HL-60 (cell line): ENCODE measurements around the gene NME1.

Experiments used
- DNase-seq, 2 experiments: peaks; one replicate each; pipeline ENCODE4 v3.0.0-alpha.2; 2010 to 2020; ENCODE audit warnings: low read depth in 1 of 2, low spot score in 1 of 2
- H3K27ac ChIP-seq: fragments of 250-450 bp; sonication (Bioruptor Pico); replicated peaks from 2 replicates; pipeline ENCODE4 v1.5.1; 2020; ENCODE audit warnings: mild to moderate bottlenecking, moderate library complexity
- H3K27me3 ChIP-seq: fragments of 250-450 bp; sonication (Bioruptor Pico); 2 replicates; pipeline ENCODE4 v1.5.1; 2021; ENCODE audit warnings: mild to moderate bottlenecking, moderate library complexity; ENCODE audit not compliant: insufficient read depth, poor library complexity, severe bottlenecking
- H3K4me3 ChIP-seq: replicated peaks from 2 replicates; pipeline ENCODE4 v1.5.1; 2011; ENCODE audit warnings: mild to moderate bottlenecking, control low read depth, low read length; ENCODE audit not compliant: insufficient read depth
- GABPA ChIP-seq: IDR thresholded peaks from 2 replicates; pipeline ENCODE4 v1.6.1; 2012; ENCODE audit warnings: low read depth
- POLR2AphosphoS5 ChIP-seq: IDR thresholded peaks from 2 replicates; pipeline ENCODE4 v1.6.1; 2012; ENCODE audit warnings: low read depth
- REST ChIP-seq: IDR thresholded peaks from 2 replicates; pipeline ENCODE4 v1.6.1; 2012; ENCODE audit warnings: low read depth; ENCODE audit not compliant: insufficient replicate concordance
- SPI1 ChIP-seq: IDR thresholded peaks from 2 replicates; pipeline ENCODE4 v1.6.1; 2012; ENCODE audit warnings: low read depth, mild to moderate bottlenecking, borderline replicate concordance
- TF ChIP-seq, protein P1 (sequence below): IDR thresholded peaks from one replicate; pipeline ENCODE4 v1.5.1; 2011; ENCODE audit warnings: low read length, control low read depth, inconsistent platforms; ENCODE audit not compliant: insufficient read depth

The NME1 gene

GRCh38 chr17:51197754-51198153 lies 44.4 kb downstream of the NME1 start:
- Histone ChIP-seq H3K27me3 (no peaks in the 10 kb centered on the region), H3K27ac (no peak overlapping the region), H3K4me3 (no peak overlapping the region)
- TF ChIP-seq REST (no peak), SPI1 (no peak), POLR2AphosphoS5 (no peak), GABPA (no peak)
- TF ChIP-seq, protein P1, sequence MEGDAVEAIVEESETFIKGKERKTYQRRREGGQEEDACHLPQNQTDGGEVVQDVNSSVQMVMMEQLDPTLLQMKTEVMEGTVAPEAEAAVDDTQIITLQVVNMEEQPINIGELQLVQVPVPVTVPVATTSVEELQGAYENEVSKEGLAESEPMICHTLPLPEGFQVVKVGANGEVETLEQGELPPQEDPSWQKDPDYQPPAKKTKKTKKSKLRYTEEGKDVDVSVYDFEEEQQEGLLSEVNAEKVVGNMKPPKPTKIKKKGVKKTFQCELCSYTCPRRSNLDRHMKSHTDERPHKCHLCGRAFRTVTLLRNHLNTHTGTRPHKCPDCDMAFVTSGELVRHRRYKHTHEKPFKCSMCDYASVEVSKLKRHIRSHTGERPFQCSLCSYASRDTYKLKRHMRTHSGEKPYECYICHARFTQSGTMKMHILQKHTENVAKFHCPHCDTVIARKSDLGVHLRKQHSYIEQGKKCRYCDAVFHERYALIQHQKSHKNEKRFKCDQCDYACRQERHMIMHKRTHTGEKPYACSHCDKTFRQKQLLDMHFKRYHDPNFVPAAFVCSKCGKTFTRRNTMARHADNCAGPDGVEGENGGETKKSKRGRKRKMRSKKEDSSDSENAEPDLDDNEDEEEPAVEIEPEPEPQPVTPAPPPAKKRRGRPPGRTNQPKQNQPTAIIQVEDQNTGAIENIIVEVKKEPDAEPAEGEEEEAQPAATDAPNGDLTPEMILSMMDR, result no peak
- DNase-seq, result no peak

GRCh38 chr17:51200295-51200694 lies 46.9 kb downstream of the NME1 start:
- TF ChIP-seq REST (no peak), GABPA (no peak), POLR2AphosphoS5 (no peak), SPI1 (no peak)
- TF ChIP-seq, protein P1, result no peak
- no peak for DNase-seq
- no peak overlapping the region for H3K27ac ChIP-seq
- H3K4me3 ChIP-seq, result no peak overlapping the region
- no peaks in the 10 kb centered on the region for H3K27me3 ChIP-seq

GRCh38 chr17:51200846-51201245 lies 47.5 kb downstream of the NME1 start:
- DNase-seq, result no peak
- Histone ChIP-seq H3K27me3 (no peaks in the 10 kb centered on the region), H3K4me3 (no peak overlapping the region), H3K27ac (no peak overlapping the region)
- TF ChIP-seq SPI1, result no peak
- no peak for TF ChIP-seq POLR2AphosphoS5
- TF ChIP-seq REST, result no peak
- TF ChIP-seq, protein P1, result no peak
- no peak for TF ChIP-seq GABPA
